ENCODE measurements around the gene DOLPP1.
"Not testable (repeated sequence)": the region's sequence is repeated elsewhere in the genome, so short reads cannot be mapped to it uniquely, and the experiment has no call there.

Gene DOLPP1

DNA sequence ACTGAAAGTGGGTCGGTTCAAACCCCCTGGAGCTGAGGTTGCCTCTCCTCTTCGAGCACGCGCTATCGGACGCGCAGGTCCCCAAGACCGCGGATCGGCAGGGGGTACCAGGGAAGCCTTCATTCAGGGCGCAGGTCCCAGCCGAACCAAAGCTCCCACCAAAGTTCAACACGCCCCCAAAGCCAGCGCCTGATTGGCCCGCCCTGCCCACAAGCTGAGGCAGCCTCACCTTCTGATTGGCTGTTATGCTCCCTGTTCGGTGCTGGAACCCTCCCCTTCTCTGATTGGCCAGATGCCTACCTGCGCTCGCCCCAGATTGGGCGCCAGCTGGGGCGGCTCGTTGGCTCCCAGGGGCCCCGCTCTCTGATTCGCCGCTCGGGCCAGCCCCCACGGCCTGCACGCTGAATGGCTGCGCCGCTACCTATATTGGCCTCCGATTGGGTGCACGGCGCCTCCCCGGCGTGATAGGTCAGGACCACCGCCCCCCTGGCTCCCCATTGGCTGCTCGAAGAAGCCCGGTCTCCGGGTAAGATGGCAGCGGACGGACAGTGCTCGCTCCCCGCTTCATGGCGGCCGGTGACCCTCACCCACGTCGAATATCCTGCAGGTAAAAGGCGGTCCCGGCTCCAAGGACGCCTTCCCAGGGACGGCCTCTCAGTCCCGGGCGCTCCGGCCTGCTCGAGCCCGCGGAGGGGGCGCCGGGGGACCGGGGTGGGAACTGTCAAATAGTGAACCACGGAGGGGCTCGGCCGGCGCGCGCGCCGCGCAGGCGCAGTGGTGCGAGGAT, at the start of gene DOLPP1:
Gene DOLPP1 (plus strand): TSS at position 511 of the 787 bp plus-strand sequence. CDS start 21 bp downstream, at position 532.
- DNase-seq (ENCODE audit: low read depth): peak; percentile 98

- DNase-seq (ENCODE audit: low read depth): no peak
Measured at GRCh38 chr9:129031514-129031913, 49.4 kb upstream of the DOLPP1 start.

DNA sequence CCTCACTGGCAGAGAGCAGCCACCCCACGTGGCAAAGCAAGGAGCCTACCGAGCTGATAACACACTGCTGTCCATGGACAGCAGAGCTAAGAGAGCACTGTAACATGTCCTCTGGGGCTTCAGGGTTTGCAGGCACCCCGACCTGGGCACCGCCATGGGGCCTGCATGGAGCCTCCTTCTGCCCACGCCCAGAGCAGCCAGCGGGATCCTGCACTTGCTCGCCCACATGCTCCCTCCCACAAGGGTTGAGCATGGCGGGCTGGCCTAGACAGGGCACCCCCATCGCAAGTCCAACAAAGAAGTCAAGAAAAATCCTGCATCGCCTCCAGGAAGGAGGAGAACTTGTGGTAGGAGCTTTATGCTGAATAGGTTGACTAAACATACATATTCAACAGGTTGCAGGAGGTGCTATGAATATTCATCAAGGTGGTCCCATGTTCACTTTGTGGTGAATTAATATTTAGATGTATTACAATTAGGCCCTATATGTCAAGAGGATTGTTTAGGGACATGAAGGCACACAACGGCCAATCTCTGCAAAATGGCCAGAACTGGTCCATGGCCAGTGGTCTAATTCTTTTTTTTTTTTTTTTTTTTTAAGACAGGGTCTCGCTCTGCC, 48.3 kb upstream of the DOLPP1 start:
- no peak for DNase-seq (ENCODE audit: low read depth)

DNA sequence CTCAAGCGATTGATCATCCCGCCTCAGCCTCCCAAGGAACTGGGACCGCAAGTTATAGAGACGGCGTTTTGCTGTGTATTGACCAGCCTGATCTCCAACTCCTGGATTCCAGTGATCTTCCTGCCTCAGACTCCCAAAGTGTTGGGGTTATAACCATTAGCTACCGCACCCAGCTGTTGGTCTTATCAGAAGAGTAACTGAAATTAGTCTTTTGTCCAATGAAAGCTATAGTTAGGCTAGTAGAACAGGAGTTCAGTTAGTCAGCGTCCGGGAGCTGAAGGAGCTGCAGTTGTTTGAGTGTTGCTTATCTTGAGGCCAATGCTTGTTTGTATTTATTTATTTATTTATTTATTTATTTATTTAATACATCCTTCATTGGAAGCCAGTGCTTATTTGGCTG, 47.7 kb upstream of the DOLPP1 start:
- DNase-seq (ENCODE audit: low read depth): no peak

- not testable (repeated sequence) for DNase-seq (ENCODE audit: low read depth)
Measured at GRCh38 chr9:129035838-129036237, 45.1 kb upstream of the DOLPP1 start.

DNA sequence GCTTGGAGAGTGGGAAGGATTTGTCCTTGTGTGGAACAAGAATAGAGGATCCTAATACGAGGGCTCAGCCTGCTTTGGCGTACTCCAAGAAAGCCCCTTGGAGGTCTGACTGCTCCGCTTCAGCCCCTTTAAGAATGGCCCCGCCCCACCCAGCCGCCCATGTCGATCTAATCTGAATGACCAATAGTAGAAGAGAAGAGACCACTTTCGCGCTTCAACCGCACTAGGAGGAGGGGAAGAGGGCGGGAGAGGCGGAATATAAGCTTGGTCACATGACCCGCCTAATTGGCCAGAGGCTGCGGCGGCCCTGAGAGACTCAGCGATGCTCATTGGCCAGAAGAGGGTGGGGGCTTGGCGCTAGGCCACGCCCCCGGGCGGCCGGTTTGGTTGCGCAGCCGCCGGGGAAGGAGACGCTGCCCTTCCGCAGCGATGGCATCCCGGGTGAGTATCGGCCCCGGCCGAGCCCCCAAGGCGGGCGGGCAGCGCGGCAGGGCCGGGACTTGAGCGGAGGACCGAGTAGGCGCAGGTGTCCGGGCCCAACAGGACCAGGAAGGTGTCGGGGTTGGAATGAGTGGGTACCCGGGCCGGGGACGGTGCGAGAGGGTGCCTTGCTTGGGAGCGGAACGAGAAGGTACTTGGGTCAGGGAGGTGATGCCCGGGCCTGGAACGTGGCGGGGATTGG, 44.5 kb upstream of the DOLPP1 start, which contains the start of gene MIGA2:
Gene MIGA2 (plus strand): TSS at position 386 of the 682 bp plus-strand sequence. CDS start 3,969 bp downstream, outside the sequence.
- DNase-seq (ENCODE audit: low read depth): peak; percentile 85

GRCh38 chr9:129036923-129037766, 43.8 kb upstream of the DOLPP1 start:
- DNase-seq (ENCODE audit: low read depth): no peak

DNA sequence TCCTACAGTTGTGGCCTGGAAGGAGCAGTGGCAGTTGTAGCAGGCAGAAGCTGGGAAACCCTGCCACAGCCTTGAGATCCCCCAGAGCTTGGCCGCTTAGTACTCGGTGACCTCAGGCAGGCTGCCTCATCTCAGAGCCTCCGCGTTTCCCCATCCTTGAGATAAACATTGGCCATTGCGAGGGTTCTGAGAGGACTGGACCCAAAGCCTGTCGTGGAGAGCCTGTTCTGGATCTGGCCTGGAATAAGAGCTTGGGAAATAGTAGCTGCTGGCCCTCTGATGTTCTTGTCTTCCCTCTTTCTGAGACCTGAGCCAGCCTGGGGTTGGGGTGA, 43.2 kb upstream of the DOLPP1 start:
- DNase-seq (ENCODE audit: low read depth): no peak

DNA sequence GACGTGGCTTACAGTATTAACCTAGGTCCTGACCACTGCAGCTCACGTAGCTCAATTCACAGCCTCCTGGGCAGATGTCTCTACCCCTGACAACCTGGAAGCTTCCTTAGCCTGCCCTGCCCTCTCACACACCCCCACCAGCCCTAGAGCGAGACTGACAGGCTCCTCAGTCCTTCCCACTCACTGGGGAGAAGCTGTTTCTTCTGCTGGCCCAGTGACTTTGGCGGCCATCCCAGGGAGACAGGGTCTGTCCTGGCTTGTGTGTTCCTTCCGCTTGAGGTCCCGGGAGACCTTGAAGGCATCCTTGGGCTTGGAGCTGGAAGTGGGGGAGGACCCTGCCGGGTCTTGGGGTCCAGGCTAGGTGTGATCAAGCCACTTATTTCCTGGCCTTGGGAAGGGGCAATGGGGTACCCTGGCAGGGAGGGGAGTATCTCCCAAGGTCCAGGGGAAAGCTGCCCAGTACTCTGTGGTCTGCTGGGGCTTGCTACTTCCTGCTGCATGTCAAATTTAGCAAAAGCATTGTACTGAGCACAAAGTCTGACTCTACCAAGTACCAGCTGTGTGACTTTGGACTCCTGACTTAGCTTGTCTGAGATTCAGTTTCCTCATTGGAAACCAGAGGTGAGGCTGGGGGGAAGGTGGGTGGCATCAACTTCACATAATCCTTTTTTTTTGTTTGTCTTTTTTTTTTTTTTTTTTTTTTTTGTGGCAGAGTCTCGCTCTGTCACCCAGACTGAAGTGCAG, 42.6 kb upstream of the DOLPP1 start:
- DNase-seq (ENCODE audit: low read depth): no peak

DNA sequence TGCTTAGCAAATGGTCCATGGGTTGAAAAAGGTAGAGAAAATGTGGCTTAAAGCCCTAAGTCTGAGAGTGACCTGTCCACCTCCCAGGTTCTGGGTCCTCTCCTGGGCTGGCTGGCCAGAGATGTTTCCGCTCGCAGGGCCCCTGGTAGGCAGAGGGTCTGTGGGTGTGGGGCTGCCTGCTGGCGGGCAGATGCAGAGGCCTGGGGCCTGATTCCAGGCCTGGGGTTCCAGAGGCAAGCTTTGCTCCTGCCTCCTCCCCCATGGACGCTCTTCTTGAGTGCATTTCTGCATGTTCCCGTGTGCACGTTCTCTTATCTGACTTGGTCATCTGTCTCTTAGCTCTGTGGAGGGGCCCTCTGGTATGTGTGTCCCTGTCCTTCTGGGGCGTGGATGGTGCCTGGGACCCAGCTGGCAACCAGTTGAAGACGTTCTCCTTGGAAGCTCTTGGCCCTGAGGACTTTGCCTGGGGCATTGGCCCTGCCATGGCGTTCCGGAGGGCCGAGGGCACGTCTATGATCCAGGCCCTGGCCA, 40.7 kb upstream of the DOLPP1 start:
- no peak for DNase-seq (ENCODE audit: low read depth)

- no peak for DNase-seq (ENCODE audit: low read depth)
Measured at GRCh38 chr9:129042016-129042415, 38.9 kb upstream of the DOLPP1 start.

DNA sequence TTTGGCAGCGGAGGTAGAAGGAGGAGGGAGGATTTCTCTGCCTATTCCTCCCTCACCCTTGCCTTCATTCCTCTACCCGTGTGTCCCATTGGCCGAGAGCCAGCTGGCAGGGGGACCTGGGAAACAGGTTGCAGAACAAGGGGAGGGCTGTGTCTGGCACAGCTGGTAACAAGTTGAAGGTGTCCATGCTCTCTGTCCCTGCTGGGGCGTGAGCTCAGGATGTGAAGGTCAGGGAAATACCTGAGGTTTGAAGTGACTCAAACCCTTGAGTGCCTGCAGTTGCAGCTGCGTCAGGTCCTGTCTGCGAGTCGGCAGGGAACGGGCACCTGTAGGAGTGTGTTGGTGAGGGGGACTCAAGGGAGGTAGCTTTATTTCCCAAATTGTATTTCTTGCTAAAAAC, 28.3 kb upstream of the DOLPP1 start:
- DNase-seq (ENCODE audit: low read depth): no peak

DNA sequence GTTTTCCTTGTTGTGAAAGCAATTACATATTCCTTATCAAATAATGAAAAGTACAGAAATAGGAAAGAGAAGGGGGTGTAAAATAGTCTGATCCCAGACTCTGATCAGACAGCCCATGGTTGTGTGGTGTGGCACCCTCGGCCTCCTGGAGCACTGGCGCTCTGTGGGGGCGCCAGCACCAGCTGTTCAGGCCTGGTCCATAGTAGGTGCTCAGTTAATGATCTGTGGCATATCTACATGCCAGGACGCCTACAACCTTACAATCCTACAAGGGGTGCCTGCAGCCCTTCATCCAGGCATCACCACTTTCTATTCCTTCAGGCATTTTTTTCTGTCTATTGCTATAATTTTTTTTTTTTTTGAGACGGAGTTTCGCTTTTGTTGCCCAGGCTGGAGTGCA, 27.9 kb upstream of the DOLPP1 start:
- no peak for DNase-seq (ENCODE audit: low read depth)

GRCh38 chr9:129054163-129054851, 26.6 kb upstream of the DOLPP1 start:
- no peak for DNase-seq (ENCODE audit: low read depth)

DNA sequence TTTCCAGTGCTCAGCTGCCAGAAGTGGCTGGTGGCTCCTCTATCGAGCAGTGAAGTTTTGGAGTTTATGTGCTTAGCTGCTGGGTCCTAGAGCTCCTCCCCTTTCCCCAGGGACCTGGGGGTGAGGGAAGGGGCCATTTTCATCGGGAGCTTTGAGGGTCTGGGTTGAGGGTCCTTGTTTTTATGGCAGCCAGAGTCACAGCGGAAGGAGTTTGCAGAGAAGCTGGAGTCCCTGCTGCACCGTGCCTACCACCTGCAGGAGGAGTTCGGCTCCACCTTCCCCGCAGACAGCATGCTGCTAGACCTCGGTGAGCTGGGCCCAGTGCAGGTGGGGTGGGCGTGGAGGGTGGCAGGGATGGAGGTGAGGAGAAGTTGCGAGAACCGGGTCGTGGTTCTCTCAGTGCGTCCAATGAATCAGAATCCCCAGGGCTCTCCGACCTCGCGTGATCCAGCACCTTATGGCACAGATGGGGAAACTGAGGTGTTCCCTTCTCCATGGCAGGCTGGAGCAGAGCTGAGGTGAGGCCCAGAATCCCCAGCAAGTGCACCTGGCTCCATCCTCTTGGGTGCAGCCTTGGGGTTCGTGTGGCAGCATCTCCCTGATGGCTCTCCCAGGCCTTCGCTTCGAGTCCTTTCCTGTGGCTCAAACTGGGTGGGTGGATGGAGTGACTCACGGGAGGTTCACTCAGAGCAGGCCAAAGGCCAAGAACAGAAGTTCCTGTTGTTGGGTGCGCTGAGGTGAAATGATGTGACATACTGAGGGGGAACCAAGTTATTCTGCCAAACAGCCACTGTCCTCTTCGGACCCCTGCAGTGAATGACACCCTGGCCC, 21.7 kb upstream of the DOLPP1 start:
- DNase-seq (ENCODE audit: low read depth): no peak

DNA sequence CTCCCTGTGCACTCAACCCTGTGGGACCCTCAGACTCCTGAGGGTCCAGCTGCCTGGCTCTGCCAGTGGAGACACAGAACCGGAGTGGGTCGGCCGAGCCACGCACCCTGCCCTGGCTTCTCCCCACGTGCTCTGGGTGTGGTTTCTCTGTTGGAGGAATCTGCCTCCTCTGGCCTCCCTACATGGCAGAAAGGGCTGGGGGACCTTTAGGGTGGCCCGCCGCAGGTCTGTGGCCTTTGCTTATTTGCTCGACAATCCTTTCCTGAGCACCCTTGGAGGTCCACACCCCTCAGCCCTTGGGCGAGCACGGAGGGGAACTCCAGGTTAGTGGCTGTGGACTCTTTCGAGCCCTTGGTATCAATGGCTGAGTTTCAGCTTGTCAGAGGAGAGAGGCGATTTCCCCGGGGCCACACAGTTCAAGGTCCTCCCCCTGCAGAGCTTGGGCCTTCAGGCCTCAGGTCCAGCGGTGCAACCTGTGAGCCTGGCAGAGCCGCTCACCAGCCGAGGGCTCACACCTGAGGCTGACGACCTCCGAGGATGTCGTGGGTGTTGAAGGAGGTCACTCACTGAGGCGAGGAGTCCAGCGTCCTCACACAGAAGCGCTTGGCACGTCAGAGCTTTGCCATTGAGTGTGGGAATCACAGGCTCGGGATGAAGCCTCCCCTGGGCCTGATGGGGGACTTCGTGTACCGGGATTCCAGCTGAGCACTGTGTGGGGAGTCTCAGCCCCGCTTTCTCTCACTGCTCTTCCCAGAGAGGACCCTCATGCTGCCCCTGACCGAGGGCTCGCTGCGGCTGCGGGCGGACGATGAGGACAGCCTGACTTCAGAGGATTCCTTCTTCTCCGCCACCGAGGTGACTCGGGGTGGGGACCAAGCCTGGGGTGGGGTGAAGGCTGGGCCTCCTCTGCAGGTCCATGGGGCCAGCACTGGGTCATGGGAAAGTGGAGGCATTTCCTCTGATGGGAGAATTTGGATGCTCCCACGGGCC, 20.8 kb upstream of the DOLPP1 start:
- no peak for DNase-seq (ENCODE audit: low read depth)

GRCh38 chr9:129060991-129061390, 19.9 kb upstream of the DOLPP1 start:
- no peak for DNase-seq (ENCODE audit: low read depth)

- no peak for DNase-seq (ENCODE audit: low read depth)
Measured at GRCh38 chr9:129063061-129063460, 17.9 kb upstream of the DOLPP1 start.
